GM03348 (cell line): Measurements from ENCODE around the gene ADRA2B.
"Not testable (repeated sequence)": the region's sequence is repeated elsewhere in the genome, so short reads cannot be mapped to it uniquely, and the experiment has no call there.

Source experiments
- DNase-seq: peaks from one replicate; pipeline ENCODE4 v3.0.0; 2012; ENCODE audit warnings: low spot score

The ADRA2B gene

GRCh38 chr2:96150007-96150640 lies 33.8 kb upstream of the ADRA2B start:
- no peak for DNase-seq

- DNase-seq, result peak; percentile 77
Measured at GRCh38 chr2:96148410-96149217, 32.2 kb upstream of the ADRA2B start.

- DNase-seq, result no peak
Measured at GRCh38 chr2:96147593-96148201, 31.3 kb upstream of the ADRA2B start.

GRCh38 chr2:96146881-96147592 lies 30.7 kb upstream of the ADRA2B start:
- no peak for DNase-seq

GRCh38 chr2:96146153-96146880 lies 29.9 kb upstream of the ADRA2B start:
- no peak for DNase-seq

GRCh38 chr2:96145848-96146152 lies 29.4 kb upstream of the ADRA2B start:
- DNase-seq, result no peak

- DNase-seq, result peak; percentile 92
Measured at GRCh38 chr2:96145036-96145847, 28.9 kb upstream of the ADRA2B start, which contains the start of gene DUSP2. Gene DUSP2, minus strand, starts transcription at chr2:96145440. Its CDS starts 86 bp downstream, at chr2:96145354.

GRCh38 chr2:96144481-96145035 lies 28.2 kb upstream of the ADRA2B start:
- no peak for DNase-seq

GRCh38 chr2:96143848-96144480 lies 27.6 kb upstream of the ADRA2B start:
- DNase-seq, result no peak

GRCh38 chr2:96143231-96143847 lies 27.0 kb upstream of the ADRA2B start:
- DNase-seq, result no peak

GRCh38 chr2:96142217-96143113 lies 26.1 kb upstream of the ADRA2B start:
- no peak for DNase-seq

GRCh38 chr2:96141624-96141967 lies 25.2 kb upstream of the ADRA2B start:
- DNase-seq, result not testable (repeated sequence)

GRCh38 chr2:96140941-96141623 lies 24.7 kb upstream of the ADRA2B start:
- no peak for DNase-seq

- no peak for DNase-seq
Measured at GRCh38 chr2:96139181-96139758, 22.9 kb upstream of the ADRA2B start.

- DNase-seq, result peak; percentile 72
Measured at GRCh38 chr2:96138179-96139145, 22.1 kb upstream of the ADRA2B start, which contains the start of gene ASTL. Gene ASTL, minus strand, starts transcription at chr2:96138502. Its CDS starts 66 bp downstream, at chr2:96138436.
